Hepatocyte (in vitro differentiated cells): ENCODE results near the gene RPL9.

Source experiments
- CTCF ChIP-seq: fragments of 200-600 bp; sonication (generic); IDR thresholded peaks from 2 replicates; pipeline ENCODE4 v1.5.1; 2016; ENCODE audit warnings: antibody characterized with exemption, mild to moderate bottlenecking; ENCODE audit not compliant: poor library complexity
- EZH2phosphoT487 ChIP-seq: fragments of 200-600 bp; sonication (generic); IDR thresholded peaks from one replicate; pipeline ENCODE4 v1.6.1; 2018; ENCODE audit warnings: antibody characterized with exemption, mild to moderate bottlenecking, low read depth, moderate library complexity; ENCODE audit not compliant: unreplicated experiment, severe bottlenecking

- TF ChIP-seq CTCF (no peak), EZH2phosphoT487 (no peak)
Measured at GRCh38 chr4:39495446-39496213, 36.9 kb upstream of the RPL9 start.
